ENCODE results near the gene EXOC4.

Gene EXOC4

GRCh38 chr7:133807624-133808492 is 555.0 kb downstream of the EXOC4 start:
- TF ChIP-seq, protein P1, sequence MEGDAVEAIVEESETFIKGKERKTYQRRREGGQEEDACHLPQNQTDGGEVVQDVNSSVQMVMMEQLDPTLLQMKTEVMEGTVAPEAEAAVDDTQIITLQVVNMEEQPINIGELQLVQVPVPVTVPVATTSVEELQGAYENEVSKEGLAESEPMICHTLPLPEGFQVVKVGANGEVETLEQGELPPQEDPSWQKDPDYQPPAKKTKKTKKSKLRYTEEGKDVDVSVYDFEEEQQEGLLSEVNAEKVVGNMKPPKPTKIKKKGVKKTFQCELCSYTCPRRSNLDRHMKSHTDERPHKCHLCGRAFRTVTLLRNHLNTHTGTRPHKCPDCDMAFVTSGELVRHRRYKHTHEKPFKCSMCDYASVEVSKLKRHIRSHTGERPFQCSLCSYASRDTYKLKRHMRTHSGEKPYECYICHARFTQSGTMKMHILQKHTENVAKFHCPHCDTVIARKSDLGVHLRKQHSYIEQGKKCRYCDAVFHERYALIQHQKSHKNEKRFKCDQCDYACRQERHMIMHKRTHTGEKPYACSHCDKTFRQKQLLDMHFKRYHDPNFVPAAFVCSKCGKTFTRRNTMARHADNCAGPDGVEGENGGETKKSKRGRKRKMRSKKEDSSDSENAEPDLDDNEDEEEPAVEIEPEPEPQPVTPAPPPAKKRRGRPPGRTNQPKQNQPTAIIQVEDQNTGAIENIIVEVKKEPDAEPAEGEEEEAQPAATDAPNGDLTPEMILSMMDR (IDR thresholded peaks at IDR 0.05; ENCODE audit: low read depth, low read length, missing control alignments): no peak
- no peak overlapping the region for H3K4me3 ChIP-seq (ENCODE audit: low read depth, low read length)
- no peak for DNase-seq (ENCODE audit: low read depth)

GRCh38 chr7:133808493-133808866 is 555.6 kb downstream of the EXOC4 start:
- H3K4me3 ChIP-seq (ENCODE audit: low read depth, low read length): no peak overlapping the region
- TF ChIP-seq, protein P1 (IDR thresholded peaks at IDR 0.05; ENCODE audit: low read depth, low read length, missing control alignments): no peak
- no peak for DNase-seq (ENCODE audit: low read depth)

DNA sequence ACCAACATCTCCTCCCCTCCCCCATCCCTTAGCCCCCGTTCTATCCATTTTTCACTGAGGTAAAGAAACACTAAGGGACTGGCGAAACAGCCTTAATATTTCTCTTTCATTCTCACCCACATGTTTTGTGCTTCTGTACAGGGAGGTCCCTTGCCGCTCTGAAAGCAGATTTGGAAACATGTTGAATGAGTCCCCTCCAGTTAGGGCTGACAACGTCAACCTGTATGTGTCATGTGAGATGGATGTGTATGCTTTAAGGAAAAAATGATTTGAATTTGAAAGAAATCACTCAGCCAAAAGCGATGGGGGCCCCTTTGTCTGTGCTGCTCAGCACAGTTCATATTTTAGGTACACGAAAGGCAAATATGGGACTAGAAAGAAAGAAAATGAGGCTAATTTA is 560.0 kb downstream of the EXOC4 start:
- no peak for DNase-seq (ENCODE audit: low read depth)
- TF ChIP-seq, protein P1 (IDR thresholded peaks at IDR 0.05; ENCODE audit: low read depth, low read length, missing control alignments): no peak
- no peak overlapping the region for H3K4me3 ChIP-seq (ENCODE audit: low read depth, low read length)

DNA sequence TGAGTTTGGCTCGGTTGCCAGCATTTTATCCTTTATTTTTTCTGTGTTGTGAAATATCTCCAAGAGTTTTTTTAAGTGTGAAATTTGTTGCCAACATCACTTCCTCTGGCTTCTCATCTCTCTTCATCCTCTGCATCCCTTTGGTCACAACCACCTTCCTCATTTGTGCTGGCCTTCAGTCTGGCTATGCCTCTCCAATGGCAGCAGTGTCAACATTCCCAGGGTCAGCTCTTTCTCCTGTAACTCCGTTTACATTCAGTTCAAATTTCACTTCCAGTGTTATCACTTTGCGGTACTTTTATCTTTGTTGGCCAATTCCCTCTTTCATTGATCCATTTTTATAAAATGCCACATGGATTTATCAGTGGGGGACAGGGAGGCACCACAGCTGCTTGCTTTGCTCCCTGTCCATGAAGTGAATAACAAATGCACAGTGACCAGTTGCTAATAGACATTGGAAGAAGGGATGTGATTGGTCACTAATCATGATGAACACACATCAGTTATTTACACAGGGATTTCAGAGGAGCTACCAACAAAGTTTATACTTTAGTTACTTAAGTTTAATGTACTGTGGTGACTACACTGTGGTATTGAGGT is 562.8 kb downstream of the EXOC4 start:
- DNase-seq (ENCODE audit: low read depth): no peak
- TF ChIP-seq, protein P1 (IDR thresholded peaks at IDR 0.05; ENCODE audit: low read depth, low read length, missing control alignments): no peak
- no peak overlapping the region for H3K4me3 ChIP-seq (ENCODE audit: low read depth, low read length)

GRCh38 chr7:133819695-133820094 is 566.8 kb downstream of the EXOC4 start:
- DNase-seq (ENCODE audit: low read depth): no peak
- TF ChIP-seq, protein P1 (IDR thresholded peaks at IDR 0.05; ENCODE audit: low read depth, low read length, missing control alignments): no peak
- no peak overlapping the region for H3K4me3 ChIP-seq (ENCODE audit: low read depth, low read length)

DNA sequence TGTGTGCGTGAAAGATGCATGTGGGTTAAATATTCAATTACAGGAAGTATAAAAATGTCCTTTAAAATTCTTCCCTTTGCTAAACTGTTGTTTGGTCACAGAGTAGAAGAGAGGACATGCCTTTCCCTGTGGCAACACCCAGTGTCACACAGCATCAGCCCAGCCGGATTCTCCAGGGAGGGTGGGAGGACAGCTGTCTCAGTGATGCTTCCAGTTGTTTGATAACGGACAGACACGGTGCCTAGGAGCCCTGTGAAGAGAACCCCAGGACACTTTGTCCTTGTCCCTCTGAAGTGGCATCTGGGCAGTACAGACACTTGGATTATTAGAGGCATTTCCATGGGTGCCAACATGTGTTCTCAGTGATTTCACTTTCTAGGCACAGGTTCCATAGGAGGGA is 567.7 kb downstream of the EXOC4 start:
- no peak for DNase-seq (ENCODE audit: low read depth)
- no peak overlapping the region for H3K4me3 ChIP-seq (ENCODE audit: low read depth, low read length)
- TF ChIP-seq, protein P1 (IDR thresholded peaks at IDR 0.05; ENCODE audit: low read depth, low read length, missing control alignments): no peak

Data from GM12864 (cell line).